HEK293T (cell line): ENCODE results near the gene SPTLC3.

Experiments used
- ARNT ChIP-seq: fragments of 450-650 bp; IDR thresholded peaks from 2 replicates; pipeline ENCODE4 v1.6.1; 2017; ENCODE audit warnings: mild to moderate bottlenecking
- BHLHE40 ChIP-seq: fragments of 450-650 bp; IDR thresholded peaks from 2 replicates; pipeline ENCODE4 v1.6.1; 2016; ENCODE audit warnings: mild to moderate bottlenecking, moderate library complexity, borderline replicate concordance
- ELF4 ChIP-seq: fragments of 450-650 bp; IDR thresholded peaks from 2 replicates; pipeline ENCODE4 v1.6.1; 2017; ENCODE audit warnings: antibody characterized with exemption
- FOXA1 ChIP-seq: fragments of 450-650 bp; IDR thresholded peaks from 2 replicates; pipeline ENCODE4 v1.6.1; 2016; ENCODE audit warnings: mild to moderate bottlenecking
- FOXK2 ChIP-seq: fragments of 450-650 bp; IDR thresholded peaks from 2 replicates; pipeline ENCODE4 v1.6.1; 2016; ENCODE audit warnings: mild to moderate bottlenecking
- FOXM1 ChIP-seq: fragments of 450-650 bp; IDR thresholded peaks from 2 replicates; pipeline ENCODE4 v1.6.1; 2017; ENCODE audit warnings: mild to moderate bottlenecking, borderline replicate concordance
- HDGF ChIP-seq: fragments of 450-650 bp; IDR thresholded peaks from 2 replicates; pipeline ENCODE4 v1.6.1; 2017; ENCODE audit warnings: antibody characterized with exemption, borderline replicate concordance
- L3MBTL2 ChIP-seq: fragments of 450-650 bp; conservative IDR thresholded peaks from 2 replicates; pipeline ENCODE4 v1.6.1; 2016; ENCODE audit warnings: mild to moderate bottlenecking
- SUZ12 ChIP-seq: fragments of 450-650 bp; IDR thresholded peaks from 2 replicates; pipeline ENCODE4 v1.6.1; 2016; ENCODE audit warnings: mild to moderate bottlenecking
- TARDBP ChIP-seq: fragments of 450-650 bp; IDR thresholded peaks from 2 replicates; pipeline ENCODE4 v1.6.1; 2016
- ZNF384 ChIP-seq: fragments of 450-650 bp; IDR thresholded peaks from 2 replicates; pipeline ENCODE4 v1.6.1; 2016
- TF ChIP-seq, protein P1 (sequence below): fragments of 450-650 bp; IDR thresholded peaks from 2 replicates; pipeline ENCODE4 v1.6.1; 2016

DNA sequence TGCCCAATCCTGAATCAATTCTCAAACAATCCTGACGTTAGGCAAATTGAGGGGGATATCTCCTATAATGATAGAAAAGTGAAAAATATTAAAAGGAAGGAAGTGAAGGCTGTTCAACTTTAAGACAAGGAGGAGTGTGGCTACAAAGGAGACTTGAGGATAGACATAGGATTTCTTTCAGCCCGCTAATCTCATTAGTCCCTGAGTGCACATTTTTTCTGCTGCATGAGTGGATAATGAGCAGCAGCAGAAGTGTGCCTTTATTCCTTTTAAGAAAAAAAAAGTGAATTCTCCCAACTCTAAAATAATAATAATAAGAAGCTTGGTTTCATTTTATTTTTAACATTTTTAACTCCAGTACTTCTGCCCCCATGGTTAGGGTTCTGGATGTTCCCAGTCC is 102.0 kb downstream of the SPTLC3 start:
- TF ChIP-seq FOXM1 (no peak), HDGF (no peak), ARNT (no peak), FOXK2 (no peak), ZNF384 (no peak), L3MBTL2 (no peak), ELF4 (no peak), BHLHE40 (no peak), FOXA1 (no peak), SUZ12 (no peak), TARDBP (no peak)
- TF ChIP-seq, protein P1, sequence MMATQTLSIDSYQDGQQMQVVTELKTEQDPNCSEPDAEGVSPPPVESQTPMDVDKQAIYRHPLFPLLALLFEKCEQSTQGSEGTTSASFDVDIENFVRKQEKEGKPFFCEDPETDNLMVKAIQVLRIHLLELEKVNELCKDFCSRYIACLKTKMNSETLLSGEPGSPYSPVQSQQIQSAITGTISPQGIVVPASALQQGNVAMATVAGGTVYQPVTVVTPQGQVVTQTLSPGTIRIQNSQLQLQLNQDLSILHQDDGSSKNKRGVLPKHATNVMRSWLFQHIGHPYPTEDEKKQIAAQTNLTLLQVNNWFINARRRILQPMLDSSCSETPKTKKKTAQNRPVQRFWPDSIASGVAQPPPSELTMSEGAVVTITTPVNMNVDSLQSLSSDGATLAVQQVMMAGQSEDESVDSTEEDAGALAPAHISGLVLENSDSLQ = no peak
